IgD-negative memory B cell (primary cell): ENCODE results near the gene TARP.

ENCODE experiments used
- H3K27ac Mint-ChIP-seq, 3 donors: one replicate each; pipeline ENCODE4 v1.8.0; 2020 to 2022; ENCODE audit warnings: mild to moderate bottlenecking in 3 of 3, mixed read lengths in 3 of 3, moderate library complexity in 1 of 3
- H3K27me3 Mint-ChIP-seq: one replicate; pipeline ENCODE4 v1.8.0; 2021; ENCODE audit warnings: mixed read lengths
- H3K36me3 Mint-ChIP-seq: one replicate; pipeline ENCODE4 v1.8.0; 2020; ENCODE audit warnings: mild to moderate bottlenecking, mixed read lengths
- H3K4me1 Mint-ChIP-seq, 3 donors: one replicate each; pipeline ENCODE4 v1.8.0; 2020 to 2022; ENCODE audit warnings: mixed read lengths in 3 of 3, mild to moderate bottlenecking in 1 of 3
- H3K4me3 Mint-ChIP-seq, 4 donors: one replicate each; pipeline ENCODE4 v1.8.0; 2020 to 2022; ENCODE audit warnings: mild to moderate bottlenecking in 4 of 4, mixed read lengths in 4 of 4, moderate library complexity in 3 of 4
- H3K9me3 Mint-ChIP-seq, 3 donors: one replicate each; pipeline ENCODE4 v1.8.0; 2020 to 2021; ENCODE audit warnings: mixed read lengths in 3 of 3, mild to moderate bottlenecking in 1 of 3

TARP gene

GRCh38 chr7:38273286-38273995 is at the start of gene TARP:
Gene TARP (minus strand): TSS chr7:38273636.
- Mint-ChIP-seq H3K36me3 (no peaks in the 10 kb centered on the region), H3K27ac (no peak within 1 kb of the TSS), H3K4me1 (no peaks in the 10 kb centered on the region), H3K9me3 (no peaks in the 10 kb centered on the region), H3K27me3 (peaks cover 1% of the 10 kb centered on the region), H3K4me3 (peak within 1 kb of the TSS in 2 of 4 donors; percentile 17 to 43)

- Mint-ChIP-seq H3K9me3 (no peaks in the 10 kb centered on the region), H3K4me1 (peaks cover 0 to 9% (median 0%) of the 10 kb centered on the region in 3 donors), H3K4me3 (no peak overlapping the region), H3K27me3 (peaks cover 9% of the 10 kb centered on the region), H3K27ac (no peak overlapping the region), H3K36me3 (no peaks in the 10 kb centered on the region)
These were observed 49.7 kb upstream of the TARP start for GRCh38 chr7:38323156-38323555.

- H3K4me1 Mint-ChIP-seq: peaks cover 0 to 9% (median 2%) of the 10 kb centered on the region in 3 donors
- no peaks in the 10 kb centered on the region for H3K36me3 Mint-ChIP-seq
- H3K4me3 Mint-ChIP-seq: no peak overlapping the region
- peaks cover 12% of the 10 kb centered on the region for H3K27me3 Mint-ChIP-seq
- no peaks in the 10 kb centered on the region for H3K9me3 Mint-ChIP-seq
- H3K27ac Mint-ChIP-seq: peak overlapping the region in 1 of 3 donors; percentile 43
These were observed 49.0 kb upstream of the TARP start for GRCh38 chr7:38322461-38322860.

- Mint-ChIP-seq H3K4me1 (peaks cover 0 to 9% (median 2%) of the 10 kb centered on the region in 3 donors), H3K27ac (no peak overlapping the region), H3K27me3 (peaks cover 12% of the 10 kb centered on the region), H3K9me3 (no peaks in the 10 kb centered on the region), H3K36me3 (no peaks in the 10 kb centered on the region), H3K4me3 (no peak overlapping the region)
These were observed 48.5 kb upstream of the TARP start for GRCh38 chr7:38321967-38322366.

GRCh38 chr7:38321515-38321944 is 48.1 kb upstream of the TARP start:
- Mint-ChIP-seq H3K9me3 (no peaks in the 10 kb centered on the region), H3K4me3 (no peak overlapping the region), H3K4me1 (peaks cover 0 to 9% (median 2%) of the 10 kb centered on the region in 3 donors), H3K27ac (no peak overlapping the region), H3K27me3 (peaks cover 12% of the 10 kb centered on the region), H3K36me3 (no peaks in the 10 kb centered on the region)

GRCh38 chr7:38321050-38321449 is 47.6 kb upstream of the TARP start:
- Mint-ChIP-seq H3K4me1 (peaks cover 0 to 9% (median 2%) of the 10 kb centered on the region in 3 donors), H3K36me3 (no peaks in the 10 kb centered on the region), H3K4me3 (no peak overlapping the region), H3K27ac (no peak overlapping the region), H3K27me3 (peaks cover 12% of the 10 kb centered on the region), H3K9me3 (no peaks in the 10 kb centered on the region)

- H3K27me3 Mint-ChIP-seq: peaks cover 9% of the 10 kb centered on the region
- H3K36me3 Mint-ChIP-seq: no peaks in the 10 kb centered on the region
- no peaks in the 10 kb centered on the region for H3K9me3 Mint-ChIP-seq
- peaks cover 0 to 9% (median 2%) of the 10 kb centered on the region in 3 donors for H3K4me1 Mint-ChIP-seq
- H3K4me3 Mint-ChIP-seq: no peak overlapping the region
- H3K27ac Mint-ChIP-seq: peak overlapping the region in 1 of 3 donors; percentile 11
These were observed 46.4 kb upstream of the TARP start for GRCh38 chr7:38319873-38320272.

GRCh38 chr7:38318803-38319416 is 45.5 kb upstream of the TARP start:
- Mint-ChIP-seq H3K4me3 (peak overlapping the region in 1 of 4 donors; percentile 85), H3K4me1 (peaks cover 0 to 9% (median 3%) of the 10 kb centered on the region in 3 donors), H3K27ac (no peak overlapping the region), H3K9me3 (no peaks in the 10 kb centered on the region), H3K27me3 (peaks cover 9% of the 10 kb centered on the region), H3K36me3 (no peaks in the 10 kb centered on the region)

GRCh38 chr7:38318241-38318640 is 44.8 kb upstream of the TARP start:
- peak overlapping the region in 1 of 4 donors; percentile 7 for H3K4me3 Mint-ChIP-seq
- H3K4me1 Mint-ChIP-seq: peaks cover 0 to 9% (median 3%) of the 10 kb centered on the region in 3 donors
- no peak overlapping the region for H3K27ac Mint-ChIP-seq
- H3K36me3 Mint-ChIP-seq: no peaks in the 10 kb centered on the region
- no peaks in the 10 kb centered on the region for H3K9me3 Mint-ChIP-seq
- peaks cover 11% of the 10 kb centered on the region for H3K27me3 Mint-ChIP-seq

- H3K36me3 Mint-ChIP-seq: no peaks in the 10 kb centered on the region
- peaks cover 18% of the 10 kb centered on the region for H3K27me3 Mint-ChIP-seq
- H3K4me1 Mint-ChIP-seq: peaks cover 0 to 11% (median 3%) of the 10 kb centered on the region in 3 donors
- H3K27ac Mint-ChIP-seq: peak overlapping the region in 1 of 3 donors; percentile 77
- no peaks in the 10 kb centered on the region for H3K9me3 Mint-ChIP-seq
- H3K4me3 Mint-ChIP-seq: no peak overlapping the region
These were observed 44.1 kb upstream of the TARP start for GRCh38 chr7:38317515-38317914.

GRCh38 chr7:38316733-38317360 is 43.4 kb upstream of the TARP start:
- peaks cover 18% of the 10 kb centered on the region for H3K27me3 Mint-ChIP-seq
- H3K4me3 Mint-ChIP-seq: peak overlapping the region in 1 of 4 donors; percentile 49
- peak overlapping the region in 2 of 3 donors; percentile 12 to 77 for H3K27ac Mint-ChIP-seq
- no peaks in the 10 kb centered on the region for H3K9me3 Mint-ChIP-seq
- H3K4me1 Mint-ChIP-seq: peaks cover 0 to 13% (median 3%) of the 10 kb centered on the region in 3 donors
- no peaks in the 10 kb centered on the region for H3K36me3 Mint-ChIP-seq

- no peaks in the 10 kb centered on the region for H3K9me3 Mint-ChIP-seq
- H3K4me3 Mint-ChIP-seq: no peak overlapping the region
- no peak overlapping the region for H3K27ac Mint-ChIP-seq
- H3K36me3 Mint-ChIP-seq: no peaks in the 10 kb centered on the region
- H3K27me3 Mint-ChIP-seq: peaks cover 25% of the 10 kb centered on the region
- H3K4me1 Mint-ChIP-seq: peaks cover 0 to 19% (median 7%) of the 10 kb centered on the region in 3 donors
These were observed 42.0 kb upstream of the TARP start for GRCh38 chr7:38315410-38315809.

- no peak overlapping the region for H3K4me3 Mint-ChIP-seq
These were observed 39.4 kb upstream of the TARP start for GRCh38 chr7:38312821-38313220.

GRCh38 chr7:38311329-38311937 is 38.0 kb upstream of the TARP start:
- no peaks in the 10 kb centered on the region for H3K36me3 Mint-ChIP-seq
- H3K9me3 Mint-ChIP-seq: peaks cover 2 to 5% (median 3%) of the 10 kb centered on the region in 3 donors
- peaks cover 23% of the 10 kb centered on the region for H3K27me3 Mint-ChIP-seq
- no peak overlapping the region for H3K27ac Mint-ChIP-seq
- H3K4me1 Mint-ChIP-seq: peaks cover 0 to 10% (median 4%) of the 10 kb centered on the region in 3 donors
- peak overlapping the region in 3 of 4 donors; percentile 71 to 87 (median 79) for H3K4me3 Mint-ChIP-seq

More at GRCh38 chr7:38312821-38313220, 39.4 kb upstream of the TARP start:
- Mint-ChIP-seq H3K36me3 (no peaks in the 10 kb centered on the region), H3K27ac (no peak overlapping the region), H3K4me1 (peaks cover 0 to 10% (median 4%) of the 10 kb centered on the region in 3 donors), H3K27me3 (peaks cover 24% of the 10 kb centered on the region), H3K9me3 (no peaks in the 10 kb centered on the region)
